Activated naive CD4-positive, alpha-beta T cell treated with Interleukin-2 at 50 U/mL for 16 hours (primary cell): ENCODE data around the gene PRKAG2.

ENCODE experiments used
- DNase-seq: peaks from one replicate; pipeline ENCODE4 v3.0.0-alpha.2; 2020

The PRKAG2 gene

DNA sequence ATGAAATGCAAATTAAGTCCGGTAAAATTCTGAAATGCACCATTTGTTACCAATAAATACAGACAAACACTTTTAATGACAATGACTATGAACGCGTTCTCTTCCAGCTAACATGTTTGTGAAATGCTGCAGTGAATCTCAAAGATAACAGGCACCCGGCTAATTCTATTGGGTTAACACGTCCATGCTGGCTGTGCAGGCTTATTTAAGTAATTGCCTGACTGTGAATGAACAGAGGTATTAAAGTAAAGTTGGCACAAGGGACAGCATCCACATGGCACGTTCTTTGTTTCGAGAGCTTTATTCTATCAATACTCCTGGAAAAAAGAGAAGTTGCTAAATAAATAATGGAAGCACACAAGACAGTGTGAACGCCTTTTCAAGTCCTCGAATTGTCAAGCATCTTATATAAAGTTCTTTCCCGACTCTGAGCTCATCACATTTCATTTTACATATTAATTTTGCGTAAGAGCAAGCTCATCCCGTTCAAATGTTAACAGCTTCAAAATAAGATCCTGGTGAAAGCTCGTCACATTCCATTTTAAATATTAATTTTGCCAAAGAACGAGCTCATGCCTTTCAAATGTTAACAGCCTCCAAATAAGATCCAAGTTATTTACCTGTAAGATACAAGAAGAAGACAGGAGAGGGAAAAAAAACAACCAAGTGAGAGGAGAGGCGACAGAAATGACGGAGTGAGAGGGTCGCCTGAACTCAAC is 245.9 kb downstream of the PRKAG2 start:
- DNase-seq, result no peak

DNA sequence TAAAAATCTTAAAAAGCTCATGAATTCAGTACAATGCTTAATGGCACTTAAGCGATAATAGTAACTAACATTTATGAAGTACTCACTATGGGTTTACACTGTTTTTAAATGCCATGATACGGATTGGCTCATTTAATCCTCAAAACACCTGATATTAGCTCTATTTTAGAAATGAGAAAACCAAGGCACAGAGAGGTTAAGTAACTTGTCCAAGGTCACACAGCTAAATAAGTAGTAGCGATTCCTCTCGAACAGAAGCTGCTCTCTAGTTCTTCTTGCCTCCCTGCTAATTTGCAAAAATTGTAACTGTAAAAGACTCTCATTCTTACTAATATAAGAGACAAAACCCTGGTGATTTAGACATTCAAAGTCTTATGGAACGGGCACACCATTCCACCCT is 246.6 kb downstream of the PRKAG2 start:
- DNase-seq, result no peak

DNA sequence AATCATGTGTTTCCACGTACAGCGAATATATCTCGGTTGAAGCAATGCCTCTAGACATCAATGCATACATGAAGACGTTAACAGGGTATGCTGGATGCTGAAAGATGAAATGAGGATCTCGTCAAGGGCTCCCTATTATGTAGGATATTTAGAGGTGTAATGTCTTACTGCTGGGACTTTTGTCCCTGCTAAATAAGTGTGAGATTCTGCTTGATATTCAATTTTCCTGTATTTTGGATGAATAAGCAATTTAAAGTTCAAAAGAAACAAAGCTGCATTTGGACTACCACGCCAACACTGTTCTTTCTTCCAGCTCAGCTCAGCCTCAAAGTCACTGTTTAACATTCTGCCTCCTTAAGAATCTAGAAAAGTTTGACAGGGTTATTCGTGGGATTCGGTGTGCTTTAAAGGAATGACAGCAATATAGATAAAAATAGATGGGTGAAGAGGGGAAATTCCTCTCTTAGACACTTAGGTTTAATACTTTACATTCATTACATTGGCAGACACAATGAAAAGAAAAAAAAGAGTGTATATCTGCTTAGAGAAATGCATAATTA is 247.1 kb downstream of the PRKAG2 start:
- no peak for DNase-seq

DNA sequence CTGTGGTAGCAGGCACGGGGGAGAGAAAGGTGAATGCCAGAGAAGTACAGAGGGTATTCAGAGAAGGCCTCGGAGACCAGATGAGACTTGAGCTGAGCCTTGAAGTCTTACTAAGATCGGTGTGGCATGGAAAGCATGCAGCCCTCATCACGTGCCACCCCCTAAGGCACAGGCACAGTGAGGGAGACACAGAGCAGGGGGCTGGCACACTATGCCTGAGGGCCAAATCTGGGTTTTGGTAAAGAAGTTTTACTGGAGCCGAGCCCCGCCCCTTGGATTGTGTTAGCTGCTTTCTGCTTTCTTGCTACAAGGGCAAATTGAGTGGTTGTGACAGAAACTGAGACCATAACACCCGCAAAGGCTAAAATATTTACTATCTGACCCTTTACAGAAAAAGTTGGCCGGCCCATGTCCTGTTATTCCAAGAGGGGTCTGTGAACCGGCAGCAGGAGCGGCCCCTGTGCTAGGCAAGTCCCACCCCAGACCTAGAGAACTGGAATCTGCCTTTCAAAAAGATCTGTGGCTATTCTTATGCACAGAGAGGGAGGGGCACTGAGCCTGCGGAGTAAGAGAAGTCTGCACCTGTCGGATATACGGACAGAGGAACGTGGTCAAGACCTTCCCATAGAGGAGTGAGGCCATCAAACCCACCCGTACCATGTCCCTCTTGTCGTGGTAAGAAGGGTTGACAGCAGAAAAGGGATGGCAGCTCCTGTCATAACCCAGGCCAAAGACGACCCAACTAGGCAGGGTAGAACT is 247.9 kb downstream of the PRKAG2 start:
- no peak for DNase-seq

DNA sequence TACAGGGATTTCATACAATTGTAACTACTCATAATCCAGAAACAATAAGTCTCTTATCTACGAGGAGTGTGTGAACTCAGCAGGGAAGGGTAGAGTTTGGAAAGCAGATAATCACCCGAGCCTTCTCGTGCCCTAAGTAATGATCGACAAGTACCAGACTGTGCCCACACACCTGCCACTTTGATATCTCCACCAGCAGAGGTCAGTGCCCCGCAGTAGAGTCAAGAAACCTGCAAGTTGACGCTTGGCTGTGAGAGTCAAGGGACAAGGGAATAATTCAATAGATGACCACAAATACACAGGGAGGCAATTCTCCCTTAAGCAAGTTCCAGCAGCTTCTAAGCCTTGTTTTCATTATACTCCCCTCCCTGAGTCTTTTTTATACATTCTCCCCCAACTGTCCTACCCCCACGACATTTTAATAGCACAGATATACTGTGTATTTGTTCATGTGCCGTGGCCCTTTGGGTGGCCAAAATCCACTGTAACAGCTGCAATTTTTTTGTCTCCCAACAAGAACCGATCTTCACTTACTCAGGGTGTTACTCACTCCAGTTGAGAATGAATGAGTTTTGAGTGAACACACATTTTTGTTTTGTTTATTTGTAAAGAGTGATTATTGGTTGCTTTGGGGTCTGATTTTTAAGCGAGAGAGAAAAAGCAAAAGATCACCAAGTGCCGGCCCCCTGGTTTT is 250.3 kb downstream of the PRKAG2 start:
- DNase-seq, result peak; percentile 14

DNA sequence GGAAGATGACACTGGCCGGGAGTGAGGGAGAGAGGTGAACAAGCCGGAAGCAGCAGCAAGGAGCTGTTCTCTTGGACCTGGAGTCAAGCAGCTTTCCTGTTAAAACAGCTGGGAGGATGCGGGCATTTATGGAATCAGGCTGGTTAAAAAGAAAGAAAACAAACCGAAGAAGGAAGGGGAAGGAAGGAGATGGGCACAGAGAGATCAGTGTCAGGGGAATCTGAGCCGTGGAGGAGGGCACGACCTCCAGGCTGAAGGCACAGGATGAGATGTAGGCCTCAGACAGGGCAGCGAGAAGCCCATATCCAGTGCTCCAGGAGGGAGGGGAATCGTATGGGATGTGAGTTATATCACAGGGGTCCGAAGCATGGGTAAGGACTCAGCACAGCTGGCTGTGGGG is 251.3 kb downstream of the PRKAG2 start:
- DNase-seq, result no peak

DNA sequence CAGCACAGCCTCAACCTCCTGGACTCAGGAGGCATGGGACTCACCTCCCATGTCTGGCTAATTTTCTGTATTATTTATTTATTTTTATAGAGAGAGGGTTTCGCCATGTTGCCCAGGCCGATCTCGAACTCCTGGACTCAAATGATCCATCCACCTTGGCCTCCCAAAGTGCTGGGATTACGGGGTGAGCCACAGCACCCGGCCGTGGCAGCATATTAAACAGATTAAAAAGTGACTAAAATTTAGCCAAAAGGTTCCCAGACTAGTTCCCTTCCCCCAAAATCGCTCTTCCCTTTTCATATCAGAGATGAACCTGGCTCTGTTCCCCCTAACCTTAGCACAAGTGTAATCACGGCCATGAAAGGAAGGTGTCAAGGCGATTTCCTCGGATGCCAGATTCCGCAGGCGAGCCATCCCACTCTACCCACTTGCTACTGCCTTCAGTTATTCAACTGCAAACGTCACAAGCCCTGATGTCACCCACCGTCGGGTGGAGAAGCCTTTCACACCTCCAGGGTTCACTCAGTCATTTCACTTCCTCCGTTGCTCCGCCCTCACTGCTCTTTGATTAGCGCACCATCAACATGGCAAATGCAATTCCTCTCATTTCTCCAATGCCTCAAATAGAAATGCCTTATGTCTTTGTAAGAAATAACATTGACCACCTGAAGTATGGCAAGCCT is 252.5 kb downstream of the PRKAG2 start:
- DNase-seq, result no peak

DNA sequence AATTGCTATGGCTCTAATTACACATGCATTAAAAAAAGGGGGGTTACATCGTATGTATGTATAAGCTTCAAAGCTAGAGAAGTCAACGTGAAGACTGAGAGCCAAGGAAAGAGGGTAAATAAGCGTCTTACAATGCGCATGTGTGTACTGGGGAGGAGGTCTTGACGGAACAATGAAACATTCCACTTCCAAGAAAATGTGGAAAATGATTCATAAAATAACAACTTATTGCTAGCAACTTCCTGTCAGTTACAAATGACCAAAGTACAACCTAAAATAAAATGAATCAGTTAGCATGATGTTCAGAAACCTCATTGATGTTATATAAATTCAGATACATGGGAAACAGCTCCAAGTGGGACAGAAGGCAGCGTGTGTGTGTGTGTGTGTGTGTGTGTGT is 253.1 kb downstream of the PRKAG2 start:
- DNase-seq, result no peak

DNA sequence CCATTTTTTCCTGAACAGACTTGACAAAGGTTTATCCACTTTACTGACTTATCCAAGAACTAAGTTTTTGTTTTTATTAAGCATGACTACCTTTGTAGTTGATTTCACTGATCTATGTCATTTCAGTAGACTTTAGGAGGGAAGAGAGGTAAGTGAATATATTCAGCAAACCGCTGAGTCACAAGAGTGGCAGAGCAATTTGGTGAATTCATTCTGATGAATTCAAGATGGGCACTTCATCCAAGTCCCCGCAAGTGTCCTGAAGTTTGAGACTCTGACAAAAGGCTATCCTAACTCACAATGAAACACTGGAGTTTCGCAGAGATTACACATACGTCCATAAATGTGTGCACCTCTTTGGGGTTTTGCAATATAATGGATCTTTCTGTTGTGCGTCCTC is 255.0 kb downstream of the PRKAG2 start:
- no peak for DNase-seq

DNA sequence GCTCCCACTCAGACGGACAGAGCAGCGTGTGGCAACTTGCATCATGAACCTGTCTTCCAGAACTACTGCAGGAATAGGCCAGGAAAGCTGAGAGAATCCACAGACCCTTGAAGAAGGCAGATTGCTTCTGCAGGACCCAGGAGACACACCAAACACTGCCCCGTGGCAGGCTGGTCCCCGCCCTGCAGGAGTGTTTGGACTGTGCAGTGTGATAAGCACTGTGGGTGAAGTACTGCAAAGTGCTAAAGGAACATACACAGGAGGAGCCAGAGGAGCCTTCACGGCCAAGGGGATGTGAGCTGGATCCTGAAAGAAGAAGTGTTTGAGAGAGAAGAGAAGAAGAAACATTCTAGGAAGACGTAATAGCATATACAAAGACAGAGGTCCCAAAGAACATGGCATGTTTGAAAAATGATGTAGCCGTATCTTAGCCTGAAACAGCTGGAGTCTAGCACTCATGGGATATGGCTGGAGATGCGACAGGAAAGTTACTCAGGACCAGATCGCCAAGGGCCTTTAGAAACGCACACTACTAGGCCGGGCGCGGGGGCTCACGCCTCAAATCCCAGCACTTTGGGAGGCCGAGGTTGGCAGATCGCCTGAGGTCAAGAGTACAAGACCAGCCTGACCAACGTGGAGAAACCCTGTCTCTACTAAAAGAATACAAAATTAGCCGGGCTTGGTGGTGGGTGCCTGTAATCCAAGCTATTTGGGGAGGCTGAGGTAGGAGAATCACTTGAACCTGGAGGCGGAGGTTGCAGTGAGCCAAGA is 260.3 kb downstream of the PRKAG2 start:
- DNase-seq, result no peak

DNA sequence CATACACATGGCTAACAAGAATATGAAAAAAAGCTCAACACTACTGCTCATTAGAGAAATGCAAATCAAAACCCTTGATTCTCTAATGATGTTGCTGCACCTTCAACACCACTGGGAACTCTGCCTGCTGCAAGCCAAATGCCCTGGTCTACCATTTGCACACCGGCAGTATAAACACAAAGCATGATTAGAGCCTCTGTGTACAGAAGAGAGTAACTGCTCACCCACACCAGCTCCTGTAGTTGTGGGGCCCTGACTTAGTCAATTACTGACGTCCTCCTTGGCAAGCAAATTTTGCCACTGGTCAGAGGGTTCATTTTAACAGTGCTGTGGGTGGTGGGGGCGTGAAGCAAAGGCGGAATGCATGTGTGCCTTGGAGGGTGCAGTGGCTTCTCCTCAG is 261.1 kb downstream of the PRKAG2 start:
- no peak for DNase-seq

DNA sequence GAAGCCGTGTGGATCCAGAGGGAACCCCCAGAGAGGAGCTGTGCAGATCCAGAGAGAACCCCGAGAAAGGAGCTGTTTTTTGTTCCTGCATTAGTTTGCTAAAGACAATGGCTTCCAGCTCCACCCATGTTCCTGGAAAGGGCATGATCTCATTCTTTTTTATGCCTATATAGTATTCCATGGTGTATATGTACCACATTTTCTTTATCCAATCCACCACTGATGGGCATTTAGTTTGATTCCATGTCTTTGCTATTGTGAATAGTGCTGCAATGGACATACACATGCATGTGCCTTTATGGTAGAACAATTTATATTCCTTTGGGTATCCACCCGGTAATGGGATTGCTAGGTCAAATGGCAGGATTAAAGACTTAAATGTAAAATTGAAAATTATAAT is 261.9 kb downstream of the PRKAG2 start:
- no peak for DNase-seq

DNA sequence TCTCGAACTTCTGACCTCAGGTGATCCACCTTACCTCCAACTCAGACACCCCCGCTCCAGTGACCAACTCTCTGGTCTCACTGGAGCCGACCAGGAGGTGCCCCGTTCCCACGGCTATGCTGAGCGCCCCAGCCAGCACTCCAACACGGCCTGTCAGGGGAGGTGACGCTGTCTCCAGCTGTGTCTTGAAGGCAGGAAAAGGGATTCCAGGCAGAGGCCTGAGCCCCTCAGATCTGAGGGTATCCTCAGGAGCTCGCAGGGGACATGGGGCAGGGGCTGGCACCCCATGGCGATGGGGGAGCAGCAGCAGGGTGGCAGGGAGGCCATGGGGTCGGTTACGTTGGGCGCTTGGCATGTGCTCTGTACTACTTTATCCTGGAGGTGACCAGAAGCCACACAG is 262.9 kb downstream of the PRKAG2 start:
- no peak for DNase-seq

DNA sequence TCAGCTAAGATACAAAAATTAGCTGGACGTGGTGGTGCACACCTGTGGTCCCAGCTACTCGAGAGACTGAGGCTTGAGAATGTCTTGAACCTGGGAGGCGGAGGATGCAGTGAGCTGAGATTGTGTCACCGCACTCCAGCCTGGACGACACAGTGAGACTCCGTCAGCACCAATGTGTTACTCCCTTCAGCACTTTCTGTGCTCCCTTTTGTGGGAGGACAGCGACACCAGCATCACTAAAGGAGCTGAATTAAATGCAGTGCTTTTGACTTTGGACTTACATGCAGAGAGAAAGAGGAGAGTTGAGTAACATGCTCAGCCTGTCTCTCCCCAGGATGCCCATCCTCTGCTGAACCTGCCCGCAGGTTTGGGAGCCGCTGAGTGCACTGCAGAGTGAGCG is 265.0 kb downstream of the PRKAG2 start:
- no peak for DNase-seq

DNA sequence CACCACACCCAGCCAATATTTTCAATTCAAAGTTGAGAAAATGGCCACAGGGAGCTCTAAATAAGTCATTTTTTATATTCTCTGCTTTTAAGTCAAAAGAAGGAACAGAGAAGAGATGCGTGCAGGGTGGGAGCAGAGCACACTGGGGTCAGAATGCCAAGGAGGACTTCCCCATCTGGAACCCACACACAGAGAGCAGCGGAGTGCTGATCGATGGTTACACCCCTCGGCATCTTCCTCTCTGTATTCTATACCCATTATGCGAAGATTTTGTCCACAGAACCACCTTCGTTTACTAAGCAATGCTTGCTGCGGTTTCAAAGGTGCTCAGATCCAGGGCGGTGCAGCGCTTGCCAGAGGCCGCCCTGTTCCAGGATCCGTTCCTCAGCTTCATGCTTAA is 265.9 kb downstream of the PRKAG2 start:
- no peak for DNase-seq

DNA sequence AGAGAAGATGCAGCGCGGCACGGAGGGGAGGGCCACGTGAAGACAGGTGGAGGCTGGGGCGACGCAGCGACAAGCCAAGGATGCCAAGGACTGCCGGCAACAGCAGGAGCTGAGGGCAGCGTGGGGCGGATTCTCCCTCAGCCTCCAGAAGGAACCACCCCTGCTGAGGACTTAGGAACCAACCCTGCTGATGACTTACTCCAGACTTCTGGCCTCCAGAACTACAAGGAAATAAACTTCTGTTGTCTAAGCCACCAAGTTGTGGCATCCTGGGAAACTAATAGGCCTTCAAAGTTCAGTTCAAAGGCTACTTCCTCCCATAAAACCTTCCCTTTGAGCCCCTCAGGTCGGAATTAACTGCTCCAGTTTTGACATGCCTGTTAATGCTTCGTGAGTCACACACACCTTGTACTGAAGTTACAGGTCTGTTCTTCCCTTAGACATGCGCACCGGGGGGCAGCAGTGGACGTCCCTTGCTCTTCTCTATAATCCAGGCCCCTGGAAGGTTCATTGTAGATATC is 268.8 kb downstream of the PRKAG2 start:
- DNase-seq, result no peak

DNA sequence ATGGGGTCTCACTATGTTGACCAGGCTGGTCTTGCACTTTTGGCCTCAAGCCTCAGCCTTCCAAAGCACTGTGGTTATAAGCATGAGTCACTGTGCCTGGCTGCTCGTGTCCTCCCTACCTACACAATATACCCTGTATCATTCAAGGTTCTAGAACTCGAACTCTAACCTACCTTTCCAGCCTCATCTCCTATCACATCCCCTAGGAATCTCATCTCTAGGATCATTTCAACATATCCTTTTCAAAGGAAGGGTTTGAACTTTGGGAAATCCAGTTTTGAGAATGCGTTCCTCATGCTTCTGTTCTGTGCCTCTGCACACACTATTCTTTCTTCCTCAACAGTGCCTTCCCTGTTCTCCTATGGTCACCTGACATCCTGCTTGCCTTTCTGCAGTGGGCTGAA is 269.4 kb downstream of the PRKAG2 start:
- no peak for DNase-seq

DNA sequence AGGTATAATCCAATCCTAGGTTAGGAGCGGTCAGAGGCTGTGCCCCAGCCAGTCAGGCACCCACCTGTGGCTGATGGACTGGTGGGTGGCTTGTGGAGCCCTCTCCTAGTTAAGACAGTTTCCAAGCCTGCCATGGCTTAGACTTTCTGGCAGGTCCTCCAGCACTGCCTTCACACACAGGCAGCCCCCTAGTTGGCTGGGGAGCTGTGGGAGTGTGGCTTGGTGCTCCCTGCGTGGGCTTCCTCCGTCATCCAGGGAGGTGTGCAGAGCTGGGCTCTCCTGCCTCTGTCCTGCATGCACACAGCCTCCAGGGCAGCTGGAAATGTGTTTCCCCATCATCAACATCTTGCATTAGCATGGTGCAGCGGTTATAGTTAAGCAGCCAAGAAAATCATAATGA is 273.0 kb downstream of the PRKAG2 start:
- DNase-seq, result no peak

DNA sequence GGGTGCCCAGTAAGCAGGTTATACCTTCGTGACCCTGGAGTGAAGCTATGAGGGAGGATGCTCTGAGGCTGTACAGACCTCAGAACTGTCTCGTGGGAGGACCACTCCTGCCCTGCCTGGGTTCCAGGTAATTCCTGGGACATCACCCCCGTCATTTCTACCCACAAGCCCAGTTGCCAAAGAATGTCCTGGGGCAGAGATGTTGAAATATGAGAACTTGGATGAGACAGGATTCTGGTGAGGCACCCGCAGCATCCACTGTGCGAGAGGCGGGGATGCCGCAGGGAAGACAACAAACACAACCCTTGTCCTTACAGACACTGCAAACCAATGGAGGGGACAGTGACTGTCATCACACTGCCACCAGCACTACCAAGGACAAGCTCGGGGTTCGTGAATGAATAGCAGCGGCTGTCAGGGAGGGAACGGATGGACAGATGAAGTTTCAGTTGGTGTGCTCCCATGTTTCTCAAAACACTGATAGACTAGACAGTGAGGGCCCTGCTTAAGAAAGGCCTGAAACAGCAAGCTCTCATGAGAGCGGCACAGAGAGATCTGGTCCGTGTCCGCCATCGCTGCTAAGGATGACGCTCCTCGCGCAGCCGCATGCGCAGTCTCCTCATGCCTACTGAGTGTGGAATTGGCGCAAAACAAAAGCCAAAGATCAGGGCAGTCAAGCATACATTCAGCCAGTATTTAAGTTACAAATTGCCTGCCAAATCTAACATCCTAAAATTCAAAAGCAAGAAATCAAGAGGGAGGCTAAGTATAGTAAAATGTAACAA is 275.2 kb downstream of the PRKAG2 start:
- DNase-seq, result no peak

DNA sequence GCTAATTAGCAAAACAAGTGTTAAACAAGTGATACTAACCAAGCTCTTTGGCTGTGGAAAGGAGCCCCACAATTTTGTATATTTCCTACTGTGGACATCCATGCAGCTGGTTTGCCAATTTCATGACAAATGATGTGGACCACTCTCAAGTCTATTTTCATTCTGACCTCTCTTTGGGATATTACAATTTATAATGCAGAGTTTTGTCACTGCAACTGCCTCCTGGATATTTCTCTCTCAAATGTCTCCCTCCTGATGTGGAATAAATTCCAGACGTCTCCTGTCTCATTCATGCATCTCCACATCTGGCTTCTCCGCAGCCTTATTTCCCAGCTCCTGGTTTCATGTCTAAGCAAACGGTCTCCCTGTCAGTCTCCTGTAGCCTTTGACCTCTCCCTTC is 276.6 kb downstream of the PRKAG2 start:
- no peak for DNase-seq
